Activated T-cell treated with anti-CD3 and anti-CD28 coated beads for 48 hours (primary cell): ENCODE results near the gene SLC6A20.
"Not testable (repeated sequence)": the region's sequence is repeated elsewhere in the genome, so short reads cannot be mapped to it uniquely, and the experiment has no call there.

ENCODE experiments used
- DNase-seq: peaks from one replicate; pipeline ENCODE4 v3.0.0-alpha.2; 2020; ENCODE audit warnings: low read depth

Gene SLC6A20

GRCh38 chr3:45757141-45757540 lies 39.2 kb downstream of the SLC6A20 start:
- DNase-seq = not testable (repeated sequence)

GRCh38 chr3:45756055-45756454 lies 40.3 kb downstream of the SLC6A20 start:
- no peak for DNase-seq

GRCh38 chr3:45754461-45754860 lies 41.9 kb downstream of the SLC6A20 start:
- no peak for DNase-seq

GRCh38 chr3:45753095-45753494 lies 43.2 kb downstream of the SLC6A20 start:
- DNase-seq = no peak

- no peak for DNase-seq
Measured at GRCh38 chr3:45751537-45752242, 44.6 kb downstream of the SLC6A20 start.

GRCh38 chr3:45749880-45750279 lies 46.5 kb downstream of the SLC6A20 start:
- DNase-seq = no peak

GRCh38 chr3:45749036-45749600 lies 47.2 kb downstream of the SLC6A20 start:
- not testable (repeated sequence) for DNase-seq

GRCh38 chr3:45748068-45748467 lies 48.3 kb downstream of the SLC6A20 start:
- no peak for DNase-seq

GRCh38 chr3:45746777-45747622 lies 49.3 kb downstream of the SLC6A20 start:
- no peak for DNase-seq

GRCh38 chr3:45746165-45746776 lies 50.1 kb downstream of the SLC6A20 start:
- DNase-seq = no peak

GRCh38 chr3:45742461-45743089 lies 53.8 kb downstream of the SLC6A20 start:
- DNase-seq = no peak

GRCh38 chr3:45741742-45742460 lies 54.4 kb downstream of the SLC6A20 start:
- no peak for DNase-seq

- no peak for DNase-seq
Measured at GRCh38 chr3:45741247-45741646, 55.1 kb downstream of the SLC6A20 start.

GRCh38 chr3:45739991-45740390 lies 56.3 kb downstream of the SLC6A20 start:
- no peak for DNase-seq

- DNase-seq = no peak
Measured at GRCh38 chr3:45737234-45737633, 59.1 kb downstream of the SLC6A20 start.

GRCh38 chr3:45736707-45737106 lies 59.6 kb downstream of the SLC6A20 start:
- DNase-seq = no peak

- DNase-seq = no peak
Measured at GRCh38 chr3:45730409-45731154, 65.8 kb downstream of the SLC6A20 start.

GRCh38 chr3:45729614-45730013 lies 66.7 kb downstream of the SLC6A20 start:
- DNase-seq = no peak

- DNase-seq = no peak
Measured at GRCh38 chr3:45724911-45725310, 71.4 kb downstream of the SLC6A20 start.

- no peak for DNase-seq
Measured at GRCh38 chr3:45719655-45720487, 76.5 kb downstream of the SLC6A20 start.
